ENCODE data around the gene TRABD2B.

TRABD2B gene

GRCh38 chr1:47867438-47868347 lies 129.5 kb downstream of the TRABD2B start:
- H3K9me3 Mint-ChIP-seq: no peaks in the 10 kb centered on the region
- no peak overlapping the region for H3K4me3 Mint-ChIP-seq
- H3K36me3 Mint-ChIP-seq (ENCODE audit: low read depth): no peaks in the 10 kb centered on the region
- TF ChIP-seq CTCF (IDR thresholded peaks at IDR 0.05; ENCODE audit: unreplicated experiment in 3 of 3): no peak
- H3K4me1 Mint-ChIP-seq: peaks cover 51% of the 10 kb centered on the region
- peak overlapping the region; percentile 34 to 66 (median 60) for H3K27ac Mint-ChIP-seq
- H3K27me3 Mint-ChIP-seq (ENCODE audit: low read depth): peaks cover 26% of the 10 kb centered on the region

GRCh38 chr1:47866601-47867437 lies 130.4 kb downstream of the TRABD2B start:
- Mint-ChIP-seq H3K4me3 (peak overlapping the region in 1 of 3 experiments; percentile 8), H3K4me1 (peaks cover 42% of the 10 kb centered on the region), H3K36me3 (ENCODE audit: low read depth) (no peaks in the 10 kb centered on the region), H3K27ac (peak overlapping the region; percentile 34 to 66 (median 60)), H3K9me3 (no peaks in the 10 kb centered on the region), H3K27me3 (ENCODE audit: low read depth) (peaks cover 20% of the 10 kb centered on the region)
- no peak for TF ChIP-seq CTCF (IDR thresholded peaks at IDR 0.05; ENCODE audit: unreplicated experiment in 3 of 3)

GRCh38 chr1:47865881-47866535 lies 131.2 kb downstream of the TRABD2B start:
- Mint-ChIP-seq H3K27me3 (ENCODE audit: low read depth) (peaks cover 14% of the 10 kb centered on the region), H3K4me1 (peaks cover 34% of the 10 kb centered on the region), H3K36me3 (ENCODE audit: low read depth) (no peaks in the 10 kb centered on the region), H3K4me3 (peak overlapping the region in 1 of 3 experiments; percentile 8), H3K9me3 (no peaks in the 10 kb centered on the region), H3K27ac (peak overlapping the region; percentile 66 to 75 (median 72))
- TF ChIP-seq CTCF (IDR thresholded peaks at IDR 0.05; ENCODE audit: unreplicated experiment in 3 of 3): no peak

GRCh38 chr1:47859092-47859743 lies 138.0 kb downstream of the TRABD2B start:
- no peaks in the 10 kb centered on the region for H3K9me3 Mint-ChIP-seq
- no peaks in the 10 kb centered on the region for H3K4me1 Mint-ChIP-seq
- no peak overlapping the region for H3K27ac Mint-ChIP-seq
- no peaks in the 10 kb centered on the region for H3K36me3 Mint-ChIP-seq (ENCODE audit: low read depth)
- no peaks in the 10 kb centered on the region for H3K27me3 Mint-ChIP-seq (ENCODE audit: low read depth)
- no peak overlapping the region for H3K4me3 Mint-ChIP-seq
- no peak for TF ChIP-seq CTCF (IDR thresholded peaks at IDR 0.05; ENCODE audit: unreplicated experiment in 3 of 3)

GRCh38 chr1:47856996-47857395 lies 140.2 kb downstream of the TRABD2B start:
- Mint-ChIP-seq H3K27ac (no peak overlapping the region), H3K36me3 (ENCODE audit: low read depth) (no peaks in the 10 kb centered on the region), H3K4me1 (no peaks in the 10 kb centered on the region), H3K9me3 (no peaks in the 10 kb centered on the region), H3K4me3 (no peak overlapping the region), H3K27me3 (ENCODE audit: low read depth) (no peaks in the 10 kb centered on the region)
- no peak for TF ChIP-seq CTCF (IDR thresholded peaks at IDR 0.05; ENCODE audit: unreplicated experiment in 3 of 3)

Data from nephron (organoid).